AG09309 (cell line): ENCODE results near the gene VAX1.
"Not testable (repeated sequence)": the region's sequence is repeated elsewhere in the genome, so short reads cannot be mapped to it uniquely, and the experiment has no call there.

Experiments
- DNase-seq: peaks from one replicate; pipeline ENCODE4 v3.0.0-alpha.2; 2010; ENCODE audit warnings: low read depth
- H3K4me3 ChIP-seq: 2 replicates; pipeline ENCODE4 v1.5.1; 2011; ENCODE audit warnings: mild to moderate bottlenecking, low read depth, low read length, moderate library complexity; ENCODE audit not compliant: control insufficient read depth
- CTCF ChIP-seq: IDR thresholded peaks from 2 replicates; pipeline ENCODE4 v1.5.1; 2011; ENCODE audit warnings: mild to moderate bottlenecking, low read depth, low read length, inconsistent platforms; ENCODE audit not compliant: insufficient read depth, control insufficient read depth; ENCODE audit errors: missing control alignments

Gene VAX1

DNA sequence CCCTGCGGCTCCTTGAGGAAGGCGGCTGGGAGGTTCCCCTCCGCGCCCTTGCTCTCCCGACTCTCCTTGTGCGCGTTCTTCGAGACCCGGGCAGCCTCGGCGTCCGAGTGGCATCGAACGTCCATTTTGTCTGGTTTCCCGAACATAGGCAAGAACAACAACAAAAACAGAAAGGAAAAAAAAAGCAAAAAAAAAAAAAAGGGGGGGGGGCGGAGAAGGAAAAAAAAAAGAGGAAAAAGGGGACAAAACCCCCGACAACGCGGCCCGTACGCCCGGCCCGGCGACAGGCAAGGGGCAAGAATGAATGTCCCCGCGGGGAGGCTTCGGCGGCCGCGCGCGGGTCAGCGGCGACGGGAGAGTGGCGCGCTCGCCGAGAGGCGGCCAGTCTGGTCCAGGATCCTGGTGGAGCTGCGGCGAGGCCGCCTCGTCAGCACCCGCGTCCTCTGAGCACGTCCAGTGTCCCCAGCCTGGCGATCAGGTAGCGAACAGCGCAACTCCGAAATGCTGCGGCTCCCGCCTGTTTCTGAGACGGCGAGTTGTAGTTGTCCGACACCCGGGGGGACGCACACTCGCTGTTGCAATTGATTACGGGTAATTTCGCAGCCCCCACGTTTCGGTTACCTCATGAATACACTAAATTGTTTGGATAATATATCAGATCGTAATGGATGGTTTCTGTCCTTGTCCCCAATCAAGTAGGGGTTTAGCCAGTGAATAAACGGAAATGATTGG lies at the start of gene VAX1:
VAX1 (minus strand) TSS at position 360 of the 732 bp plus-strand sequence; CDS start at position 146, 214 bp downstream.
- peak within 1 kb of the TSS; percentile 24 for H3K4me3 ChIP-seq
- no peak for DNase-seq
- no peak for TF ChIP-seq CTCF

DNA sequence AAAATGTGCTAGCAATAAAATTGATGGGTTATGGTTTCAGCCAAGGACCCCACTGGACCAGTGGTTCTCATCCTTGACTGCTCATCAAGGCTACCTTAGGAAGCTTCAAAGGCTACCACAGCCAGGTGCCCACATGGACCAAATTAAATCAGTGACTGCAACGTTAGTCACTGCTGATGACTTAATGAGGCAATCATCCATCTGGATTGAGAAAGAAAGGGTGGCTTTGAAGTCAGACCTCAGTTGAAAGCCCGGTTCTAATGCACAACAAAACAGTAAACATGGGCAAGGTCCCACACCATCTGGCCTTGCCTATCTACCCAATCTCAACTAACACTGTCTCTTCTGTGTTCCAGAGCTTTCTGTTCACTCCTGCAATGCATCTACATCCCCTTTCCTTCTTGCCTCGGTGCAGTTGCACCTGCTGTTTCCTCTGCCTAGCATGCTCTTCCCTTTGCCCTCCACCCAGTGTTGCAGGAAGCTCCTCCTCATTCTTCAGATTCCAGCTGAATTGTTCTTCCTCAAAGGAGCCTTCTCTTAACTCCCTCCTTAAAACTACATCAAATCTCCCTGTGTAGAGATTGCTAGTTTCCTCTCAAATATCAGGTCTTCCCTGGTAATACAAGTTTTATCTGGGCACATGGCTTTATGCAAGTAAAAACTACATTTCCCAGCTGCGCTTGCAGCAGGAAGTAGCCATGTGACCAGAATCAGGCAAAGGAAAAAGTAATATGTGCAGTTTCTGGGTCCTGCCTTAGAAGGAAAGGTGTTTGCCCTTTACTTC lies 49.0 kb upstream of the VAX1 start:
- DNase-seq, result no peak
- H3K4me3 ChIP-seq, result no peak overlapping the region
- no peak for TF ChIP-seq CTCF

GRCh38 chr10:117185817-117186216 lies 47.7 kb upstream of the VAX1 start:
- not testable (repeated sequence) for H3K4me3 ChIP-seq, DNase-seq

GRCh38 chr10:117184821-117185220 lies 46.8 kb upstream of the VAX1 start:
- no peak for TF ChIP-seq CTCF
- no peak for DNase-seq

GRCh38 chr10:117184296-117184695 lies 46.2 kb upstream of the VAX1 start:
- TF ChIP-seq CTCF, result no peak
- H3K4me3 ChIP-seq, result no peak overlapping the region
- DNase-seq, result no peak

More at GRCh38 chr10:117184821-117185220, 46.8 kb upstream of the VAX1 start:
- no peak overlapping the region for H3K4me3 ChIP-seq

- no peak for TF ChIP-seq CTCF
- DNase-seq, result no peak
- no peak overlapping the region for H3K4me3 ChIP-seq
Measured at GRCh38 chr10:117178190-117178589, 40.1 kb upstream of the VAX1 start.

DNA sequence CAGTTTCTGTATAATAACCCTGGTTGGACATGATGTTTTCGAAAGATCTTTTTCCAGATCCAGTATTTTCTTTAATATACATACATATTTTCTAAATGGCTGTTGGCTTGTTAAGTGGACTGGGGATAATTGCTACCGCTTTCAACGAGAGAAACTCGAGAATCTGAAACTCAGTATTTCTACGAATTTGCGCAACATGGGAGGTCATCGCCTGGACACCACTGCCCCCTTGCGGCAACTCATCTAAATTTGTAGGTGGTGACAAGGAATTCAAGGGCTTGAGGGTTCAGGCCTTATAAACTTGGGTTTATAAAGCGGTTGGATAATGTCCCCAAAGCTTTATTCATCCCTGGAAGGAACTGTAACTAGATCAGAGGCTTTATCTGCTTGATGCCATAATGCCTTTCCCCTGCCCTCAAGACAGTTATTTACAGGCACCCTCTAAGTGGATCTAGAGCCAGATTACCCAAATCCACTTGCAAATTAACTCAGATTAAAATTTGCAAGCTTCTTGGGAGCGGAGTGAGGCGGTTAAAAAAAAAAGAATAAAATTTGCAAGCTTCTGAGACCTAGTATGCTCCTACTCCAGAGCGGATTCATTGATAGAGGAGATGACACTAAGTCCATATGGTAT lies 37.9 kb upstream of the VAX1 start:
- H3K4me3 ChIP-seq, result no peak overlapping the region
- peak; percentile 13 for DNase-seq
- peak; percentile 84 for TF ChIP-seq CTCF
